Osteoblast (primary cell): ENCODE data around the gene BBOX1. TPM values are rescaled to one million over a fixed set of nuclear protein-coding genes. Genes with fewer than 3 reads are reported as not detected.

Experiments used
- DNase-seq: peaks from one replicate; pipeline ENCODE4 v3.0.0; 2011; ENCODE audit warnings: low spot score, mixed read lengths; ENCODE audit not compliant: insufficient read length; ENCODE audit errors: missing footprints
- H2AFZ ChIP-seq: 2 replicates; pipeline ENCODE4 v1.6.0; 2011; ENCODE audit warnings: mild to moderate bottlenecking, low read length
- H3K27ac ChIP-seq: 2 replicates; pipeline ENCODE4 v1.5.1; 2011; ENCODE audit warnings: mild to moderate bottlenecking, low read depth, low read length, moderate library complexity
- H3K27me3 ChIP-seq: 2 replicates; pipeline ENCODE4 v1.6.0; 2012; ENCODE audit warnings: mild to moderate bottlenecking, control low read depth, inconsistent platforms, low read length, moderate library complexity; ENCODE audit not compliant: insufficient read depth
- H3K36me3 ChIP-seq: 2 replicates; pipeline ENCODE4 v1.5.1; 2011; ENCODE audit warnings: mild to moderate bottlenecking, low read length, control low read depth, moderate library complexity; ENCODE audit not compliant: insufficient read depth
- H3K4me1 ChIP-seq: 2 replicates; pipeline ENCODE4 v1.5.1; 2011; ENCODE audit warnings: mild to moderate bottlenecking, low read length, control low read depth, moderate library complexity; ENCODE audit not compliant: insufficient read depth
- H3K4me2 ChIP-seq: 2 replicates; pipeline ENCODE4 v1.6.0; 2011; ENCODE audit warnings: mild to moderate bottlenecking, low read length; ENCODE audit not compliant: insufficient read depth
- H3K4me3 ChIP-seq: fragments of 200-600 bp; sonication (generic); 3 replicates; pipeline ENCODE4 v1.5.1; 2012; ENCODE audit warnings: mild to moderate bottlenecking, low read length, inconsistent platforms; ENCODE audit not compliant: insufficient read depth
- H3K79me2 ChIP-seq: 2 replicates; pipeline ENCODE4 v1.6.0; 2012; ENCODE audit warnings: mild to moderate bottlenecking, low read length, control low read depth, inconsistent platforms; ENCODE audit not compliant: insufficient read depth
- H3K9me3 ChIP-seq: 2 replicates; pipeline ENCODE4 v1.5.1; 2011; ENCODE audit warnings: low read depth, low read length, control low read depth
- H4K20me1 ChIP-seq: 2 replicates; pipeline ENCODE4 v1.6.0; 2012; ENCODE audit warnings: mild to moderate bottlenecking, low read length, control low read depth; ENCODE audit not compliant: insufficient read depth
- total RNA-seq: library from RNA; depleted of rRNA; stranded (reverse); fragments of >200 nt; gene quantifications from 2 replicates; pipeline ENCODE4 v1.2.3, GENCODE V29; 2012
- TF ChIP-seq, protein P1 (sequence below): IDR thresholded peaks from 2 replicates; pipeline ENCODE4 v1.5.1; 2011; ENCODE audit warnings: mild to moderate bottlenecking, low read depth, low read length, moderate library complexity; ENCODE audit errors: extremely low read depth

The BBOX1 gene
- total RNA-seq, 1 donor: 0.36 TPM

DNA sequence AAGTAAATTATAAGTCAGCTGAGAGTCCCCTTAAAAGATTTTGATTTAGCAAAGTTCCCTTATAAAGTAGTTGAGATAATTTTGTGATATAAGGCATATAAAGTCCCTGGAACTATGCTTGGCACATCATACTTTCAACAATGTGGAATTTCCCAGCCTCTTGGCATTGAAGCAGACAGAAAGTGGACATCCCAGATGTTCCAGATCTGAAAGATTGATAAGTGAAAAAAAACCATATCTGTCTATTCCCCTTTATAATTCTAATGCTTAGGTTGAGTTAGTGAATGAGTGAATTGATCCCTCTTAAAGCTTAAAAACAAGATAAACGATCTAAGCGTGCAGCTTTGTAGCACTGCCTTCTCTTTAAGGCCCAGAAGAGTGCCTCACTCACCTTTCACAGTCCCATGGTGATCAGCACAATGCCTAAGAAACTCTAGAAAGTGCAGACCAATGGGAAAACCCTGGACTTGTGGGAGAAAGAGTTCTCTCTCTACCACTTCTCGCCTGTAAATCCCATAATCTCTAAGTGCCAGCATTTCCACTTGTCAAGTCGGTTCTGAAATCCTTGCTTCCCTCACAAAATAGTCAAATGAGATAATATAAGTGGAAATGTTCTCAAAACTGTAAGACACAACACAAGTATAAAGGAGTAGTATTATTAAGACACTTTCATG lies 28.9 kb upstream of the BBOX1 start:
- no peaks in the 10 kb centered on the region for H3K9me3 ChIP-seq
- peak overlapping the region; percentile 48 for H2AFZ ChIP-seq
- H3K27me3 ChIP-seq: no peaks in the 10 kb centered on the region
- H3K4me3 ChIP-seq: no peak overlapping the region
- peaks cover 22% of the 10 kb centered on the region for H3K4me1 ChIP-seq
- H3K79me2 ChIP-seq: no peaks in the 10 kb centered on the region
- no peak overlapping the region for H3K27ac ChIP-seq
- DNase-seq: no peak
- H3K4me2 ChIP-seq: peak overlapping the region; percentile 40
- TF ChIP-seq, protein P1, sequence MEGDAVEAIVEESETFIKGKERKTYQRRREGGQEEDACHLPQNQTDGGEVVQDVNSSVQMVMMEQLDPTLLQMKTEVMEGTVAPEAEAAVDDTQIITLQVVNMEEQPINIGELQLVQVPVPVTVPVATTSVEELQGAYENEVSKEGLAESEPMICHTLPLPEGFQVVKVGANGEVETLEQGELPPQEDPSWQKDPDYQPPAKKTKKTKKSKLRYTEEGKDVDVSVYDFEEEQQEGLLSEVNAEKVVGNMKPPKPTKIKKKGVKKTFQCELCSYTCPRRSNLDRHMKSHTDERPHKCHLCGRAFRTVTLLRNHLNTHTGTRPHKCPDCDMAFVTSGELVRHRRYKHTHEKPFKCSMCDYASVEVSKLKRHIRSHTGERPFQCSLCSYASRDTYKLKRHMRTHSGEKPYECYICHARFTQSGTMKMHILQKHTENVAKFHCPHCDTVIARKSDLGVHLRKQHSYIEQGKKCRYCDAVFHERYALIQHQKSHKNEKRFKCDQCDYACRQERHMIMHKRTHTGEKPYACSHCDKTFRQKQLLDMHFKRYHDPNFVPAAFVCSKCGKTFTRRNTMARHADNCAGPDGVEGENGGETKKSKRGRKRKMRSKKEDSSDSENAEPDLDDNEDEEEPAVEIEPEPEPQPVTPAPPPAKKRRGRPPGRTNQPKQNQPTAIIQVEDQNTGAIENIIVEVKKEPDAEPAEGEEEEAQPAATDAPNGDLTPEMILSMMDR: no peak
- no peaks in the 10 kb centered on the region for H3K36me3 ChIP-seq
- H4K20me1 ChIP-seq: no peaks in the 10 kb centered on the region

DNA sequence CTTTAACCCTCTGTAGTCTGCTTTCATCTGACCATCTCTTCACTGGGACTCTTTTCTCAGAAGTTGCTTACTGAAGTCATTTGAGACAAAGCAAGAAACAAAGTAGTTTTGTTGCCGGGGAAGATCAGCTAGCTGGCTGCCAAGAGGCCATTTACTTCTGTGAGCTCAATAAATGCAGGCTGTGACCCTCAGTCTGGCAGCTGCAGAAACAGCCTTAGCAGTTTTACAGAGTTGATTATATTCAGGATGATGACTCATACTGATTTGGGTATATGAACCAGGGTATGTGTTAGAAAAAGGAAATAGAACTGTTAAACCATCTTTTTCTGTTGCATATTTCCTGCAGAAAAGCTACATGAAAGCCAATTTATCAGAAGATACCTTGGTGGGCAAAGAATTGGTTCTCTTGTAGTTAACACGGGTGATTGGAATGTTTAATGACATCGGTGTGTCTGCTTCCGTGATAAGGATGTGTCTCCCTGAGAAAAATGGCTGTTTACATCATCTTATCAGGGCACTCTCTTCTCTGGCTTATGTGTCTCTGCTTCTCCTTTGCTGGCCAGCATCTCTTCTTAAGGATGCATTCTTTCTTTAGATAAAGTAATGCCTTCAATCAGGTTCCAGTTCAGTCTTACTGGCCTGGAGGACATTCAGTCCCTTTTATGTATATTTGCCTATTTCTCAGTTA lies 28.2 kb upstream of the BBOX1 start:
- Histone ChIP-seq H3K9me3 (no peaks in the 10 kb centered on the region), H3K27me3 (no peaks in the 10 kb centered on the region), H3K4me2 (peak overlapping the region; percentile 40), H3K36me3 (no peaks in the 10 kb centered on the region), H2AFZ (peak overlapping the region; percentile 47), H3K79me2 (no peaks in the 10 kb centered on the region), H4K20me1 (no peaks in the 10 kb centered on the region), H3K27ac (no peak overlapping the region), H3K4me1 (peaks cover 22% of the 10 kb centered on the region), H3K4me3 (no peak overlapping the region)
- DNase-seq: no peak
- TF ChIP-seq, protein P1: no peak

DNA sequence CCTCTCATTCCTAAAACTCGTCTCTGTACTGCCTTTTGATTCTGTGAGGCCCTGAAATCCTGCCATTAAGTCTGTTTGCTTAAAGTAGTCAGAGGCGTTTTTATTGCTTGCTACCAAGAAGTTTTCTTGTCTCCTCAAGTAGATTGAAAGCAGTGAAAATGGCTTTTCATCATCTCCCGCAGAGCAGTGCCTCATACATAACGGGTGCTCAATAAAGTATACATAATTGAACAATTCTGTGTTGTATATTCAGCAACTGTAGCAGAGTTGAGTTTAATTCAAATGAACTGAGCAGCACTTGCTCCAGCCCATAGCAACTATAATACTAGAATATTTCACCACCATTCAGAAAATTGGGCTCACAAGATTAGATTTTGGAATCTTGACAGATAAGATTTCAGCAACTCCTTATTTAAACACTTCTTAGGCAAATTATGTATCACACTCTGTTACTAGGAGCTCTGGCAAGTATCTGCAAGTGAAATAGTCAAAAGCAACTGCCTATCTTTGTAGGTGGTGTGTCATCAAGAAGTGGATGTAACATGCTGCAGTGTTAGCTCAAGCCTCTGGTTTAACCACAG lies 26.7 kb upstream of the BBOX1 start:
- Histone ChIP-seq H3K9me3 (no peaks in the 10 kb centered on the region), H3K27ac (peak overlapping the region; percentile 13), H3K36me3 (no peaks in the 10 kb centered on the region), H4K20me1 (no peaks in the 10 kb centered on the region), H3K27me3 (no peaks in the 10 kb centered on the region), H3K4me1 (peaks cover 22% of the 10 kb centered on the region), H3K4me3 (no peak overlapping the region), H2AFZ (peak overlapping the region; percentile 10), H3K4me2 (no peak overlapping the region), H3K79me2 (no peaks in the 10 kb centered on the region)
- TF ChIP-seq, protein P1: no peak
- DNase-seq: no peak

DNA sequence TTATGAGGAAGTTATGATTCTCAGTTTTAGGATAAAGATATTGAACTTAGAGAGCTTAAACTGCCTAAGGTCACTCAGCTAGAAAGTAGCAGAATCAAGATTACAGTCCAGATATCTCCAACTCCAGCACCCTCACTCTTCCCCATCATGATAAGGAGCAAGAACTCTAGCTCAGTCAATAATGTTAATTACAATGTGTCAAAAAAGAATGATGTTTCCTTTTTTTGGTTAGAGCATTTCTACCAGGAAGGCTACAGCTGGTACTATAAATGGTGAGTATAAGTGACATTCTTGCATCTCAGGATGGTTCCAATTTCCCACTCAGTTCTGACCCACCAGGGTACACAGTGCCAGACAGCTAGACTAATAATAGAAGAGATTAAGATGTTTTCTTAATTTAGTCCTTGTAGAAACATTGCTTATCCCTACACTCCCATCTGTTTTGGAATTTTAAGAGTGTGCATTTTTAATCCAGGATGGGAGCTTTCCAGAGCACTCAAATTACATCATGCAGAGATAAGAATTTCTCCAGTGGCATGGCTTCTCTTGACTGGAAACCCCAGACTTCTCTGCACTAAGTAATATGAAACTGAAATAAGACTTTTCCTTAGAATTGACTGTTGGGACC lies 21.6 kb upstream of the BBOX1 start:
- Histone ChIP-seq H3K4me2 (no peak overlapping the region), H3K4me1 (no peaks in the 10 kb centered on the region), H3K4me3 (no peak overlapping the region), H3K36me3 (no peaks in the 10 kb centered on the region), H3K79me2 (no peaks in the 10 kb centered on the region), H2AFZ (no peak overlapping the region), H3K27me3 (no peaks in the 10 kb centered on the region), H3K9me3 (no peaks in the 10 kb centered on the region), H3K27ac (no peak overlapping the region), H4K20me1 (no peaks in the 10 kb centered on the region)
- peak; percentile 50 for DNase-seq
- TF ChIP-seq, protein P1: no peak
